Measurements from ENCODE around the gene LEF1. TPM values are rescaled to one million over a fixed set of nuclear protein-coding genes. Genes with fewer than 3 reads are reported as not detected.

The LEF1 gene
- total and polyA plus RNA-seq, 2 donors from 2014 or later: 5.1 to 14.5 TPM

GRCh38 chr4:108087293-108087967, 81.3 kb downstream of the LEF1 start:
- Histone ChIP-seq H3K4me1 (ENCODE audit: control insufficient read depth in 2 of 3, insufficient read depth in 2 of 3, low read depth in 1 of 3, low read length in 3 of 3) (no peaks in the 10 kb centered on the region), H3K27me3 (ENCODE audit: control insufficient read depth, insufficient read depth, low read length) (no peaks in the 10 kb centered on the region), H3K27ac (ENCODE audit: low read depth in 2 of 2, low read length in 2 of 2) (no peak overlapping the region), H3K36me3 (ENCODE audit: control insufficient read depth in 2 of 3, insufficient read depth in 3 of 3, low read length in 3 of 3) (no peaks in the 10 kb centered on the region), H3K4me3 (ENCODE audit: low read length in 3 of 3) (no peak overlapping the region), H3K9ac (ENCODE audit: low read length in 3 of 3) (no peak overlapping the region), H3K9me3 (ENCODE audit: control insufficient read depth in 2 of 3, insufficient read depth in 1 of 3, low read length in 3 of 3) (no peaks in the 10 kb centered on the region)
- DNase-seq (no peak), FAIRE-seq (no peak)
- no peak for TF ChIP-seq CTCF (IDR thresholded peaks at IDR 0.05; ENCODE audit: borderline replicate concordance, extremely low read depth, insufficient read depth)
- intact Hi-C loops (cut with DNase I): no loop called here

- H3K9ac ChIP-seq (ENCODE audit: low read length in 3 of 3): no peak overlapping the region
- H3K27ac ChIP-seq (ENCODE audit: low read depth in 2 of 2, low read length in 2 of 2): no peak overlapping the region
- no peaks in the 10 kb centered on the region for H3K27me3 ChIP-seq (ENCODE audit: control insufficient read depth, insufficient read depth, low read length)
- no peaks in the 10 kb centered on the region for H3K36me3 ChIP-seq (ENCODE audit: control insufficient read depth in 2 of 3, insufficient read depth in 3 of 3, low read length in 3 of 3)
- no peaks in the 10 kb centered on the region for H3K9me3 ChIP-seq (ENCODE audit: control insufficient read depth in 2 of 3, insufficient read depth in 1 of 3, low read length in 3 of 3)
- no peak for TF ChIP-seq CTCF (IDR thresholded peaks at IDR 0.05; ENCODE audit: borderline replicate concordance, extremely low read depth, insufficient read depth)
- no peak overlapping the region for H3K4me3 ChIP-seq (ENCODE audit: low read length in 3 of 3)
- FAIRE-seq (no peak), DNase-seq (no peak)
- intact Hi-C loops (cut with DNase I): no loop called here
- H3K4me1 ChIP-seq (ENCODE audit: control insufficient read depth in 2 of 3, insufficient read depth in 2 of 3, low read depth in 1 of 3, low read length in 3 of 3): no peaks in the 10 kb centered on the region
Measured at GRCh38 chr4:108081256-108081655, 87.5 kb downstream of the LEF1 start.

- TF ChIP-seq CTCF (IDR thresholded peaks at IDR 0.05; ENCODE audit: borderline replicate concordance, extremely low read depth, insufficient read depth): no peak
- DNase-seq (no peak), FAIRE-seq (no peak)
- Histone ChIP-seq H3K4me1 (ENCODE audit: control insufficient read depth in 2 of 3, insufficient read depth in 2 of 3, low read depth in 1 of 3, low read length in 3 of 3) (no peaks in the 10 kb centered on the region), H3K27me3 (ENCODE audit: control insufficient read depth, insufficient read depth, low read length) (no peaks in the 10 kb centered on the region), H3K4me3 (ENCODE audit: low read length in 3 of 3) (no peak overlapping the region), H3K27ac (ENCODE audit: low read depth in 2 of 2, low read length in 2 of 2) (no peak overlapping the region), H3K36me3 (ENCODE audit: control insufficient read depth in 2 of 3, insufficient read depth in 3 of 3, low read length in 3 of 3) (no peaks in the 10 kb centered on the region), H3K9me3 (ENCODE audit: control insufficient read depth in 2 of 3, insufficient read depth in 1 of 3, low read length in 3 of 3) (no peaks in the 10 kb centered on the region), H3K9ac (ENCODE audit: low read length in 3 of 3) (no peak overlapping the region)
- intact Hi-C loops (cut with DNase I): no loop called here
Measured at GRCh38 chr4:108080747-108081146, 88.0 kb downstream of the LEF1 start.

All from kidney (tissue), 14 donors.